RWPE2 (cell line): Measurements from ENCODE around the gene POT1.
A peak's percentile ranks its signal among the peaks of the same experiment; 100 is the strongest.
"Not testable (repeated sequence)": the region's sequence is repeated elsewhere in the genome, so short reads cannot be mapped to it uniquely, and the experiment has no call there.

Experiments
- ATAC-seq: fragments of 200-7000 bp; cut with Tn5 transposase; 3 replicates; pipeline ENCODE4 v1.9.1; 2021; ENCODE audit warnings: low read depth
- DNase-seq: peaks from one replicate; pipeline ENCODE4 v3.0.0-alpha.2; 2020; ENCODE audit warnings: low spot score
- H3K27ac ChIP-seq: fragments of 450-650 bp; 2 replicates; pipeline ENCODE4 v1.5.1; 2017; ENCODE audit warnings: mild to moderate bottlenecking; ENCODE audit not compliant: poor library complexity, severe bottlenecking
- H3K27me3 ChIP-seq: fragments of 250-450 bp; sonication (Bioruptor Pico); 2 replicates; pipeline ENCODE4 v1.5.1; 2021; ENCODE audit warnings: mild to moderate bottlenecking, moderate library complexity; ENCODE audit not compliant: insufficient read depth, poor library complexity, severe bottlenecking
- H3K36me3 ChIP-seq: fragments of 250-450 bp; sonication (Bioruptor Pico); 2 replicates; pipeline ENCODE4 v1.5.1; 2020; ENCODE audit warnings: low read depth, mild to moderate bottlenecking, moderate library complexity
- H3K4me1 ChIP-seq: fragments of 250-450 bp; sonication (Bioruptor Pico); 2 replicates; pipeline ENCODE4 v1.5.1; 2021; ENCODE audit warnings: mild to moderate bottlenecking, moderate library complexity; ENCODE audit not compliant: insufficient read depth, poor library complexity, severe bottlenecking
- H3K4me3 ChIP-seq: fragments of 250-450 bp; sonication (Bioruptor Pico); 2 replicates; pipeline ENCODE4 v1.5.1; 2021; ENCODE audit warnings: mild to moderate bottlenecking, moderate library complexity; ENCODE audit not compliant: severe bottlenecking
- H3K9me3 ChIP-seq: fragments of 250-450 bp; sonication (Bioruptor Pico); 2 replicates; pipeline ENCODE4 v1.5.1; 2021; ENCODE audit warnings: mild to moderate bottlenecking, moderate library complexity; ENCODE audit not compliant: severe bottlenecking
- CTCF ChIP-seq: fragments of 450-650 bp; IDR thresholded peaks from one replicate; pipeline ENCODE4 v1.5.1; 2017; ENCODE audit warnings: mild to moderate bottlenecking, moderate library complexity; ENCODE audit not compliant: poor library complexity, severe bottlenecking

Gene POT1

GRCh38 chr7:124929467-124930172 is at the start of gene POT1:
Gene POT1 (minus strand): TSS chr7:124929825. CDS start chr7:124897173, 32,652 bp downstream.
- ATAC-seq (peak; percentile 98), DNase-seq (peak; percentile 99)
- no peaks in the 10 kb centered on the region for H3K9me3 ChIP-seq

GRCh38 chr7:124975131-124975530 is 45.5 kb upstream of the POT1 start:
- H3K27me3 ChIP-seq, ATAC-seq, H3K27ac ChIP-seq, H3K9me3 ChIP-seq, H3K36me3 ChIP-seq, H3K4me1 ChIP-seq, DNase-seq, H3K4me3 ChIP-seq: not testable (repeated sequence)

More at GRCh38 chr7:124929467-124930172, at the start of gene POT1:
- peaks cover 20% of the 10 kb centered on the region for H3K36me3 ChIP-seq
- peaks cover 10% of the 10 kb centered on the region for H3K4me1 ChIP-seq
- H3K27ac ChIP-seq: peak within 1 kb of the TSS; percentile 36
- no peaks in the 10 kb centered on the region for H3K27me3 ChIP-seq
- peak within 1 kb of the TSS; percentile 56 for H3K4me3 ChIP-seq
- TF ChIP-seq CTCF: no peak

GRCh38 chr7:124965553-124965952 is 35.9 kb upstream of the POT1 start:
- ATAC-seq (no peak), DNase-seq (no peak)
- H3K27ac ChIP-seq: no peak overlapping the region
- H3K4me3 ChIP-seq: no peak overlapping the region
- H3K27me3 ChIP-seq: no peaks in the 10 kb centered on the region
- H3K9me3 ChIP-seq: no peaks in the 10 kb centered on the region
- no peaks in the 10 kb centered on the region for H3K36me3 ChIP-seq
- no peak for TF ChIP-seq CTCF
- H3K4me1 ChIP-seq: no peaks in the 10 kb centered on the region

- TF ChIP-seq CTCF: no peak
- Histone ChIP-seq H3K9me3 (no peaks in the 10 kb centered on the region), H3K36me3 (no peaks in the 10 kb centered on the region), H3K27me3 (no peaks in the 10 kb centered on the region), H3K27ac (no peak overlapping the region), H3K4me1 (no peaks in the 10 kb centered on the region), H3K4me3 (no peak overlapping the region)
- DNase-seq (no peak), ATAC-seq (no peak)
Measured at GRCh38 chr7:124959676-124960075, 30.1 kb upstream of the POT1 start.

GRCh38 chr7:124957952-124958351 is 28.3 kb upstream of the POT1 start:
- H3K36me3 ChIP-seq, H3K27me3 ChIP-seq, ATAC-seq, DNase-seq, H3K27ac ChIP-seq, H3K4me1 ChIP-seq, H3K9me3 ChIP-seq, H3K4me3 ChIP-seq: not testable (repeated sequence)

- no peak for DNase-seq
Measured at GRCh38 chr7:124956160-124956559, 26.5 kb upstream of the POT1 start.

More at GRCh38 chr7:124956160-124956559, 26.5 kb upstream of the POT1 start:
- no peak for ATAC-seq
- no peak for TF ChIP-seq CTCF
- Histone ChIP-seq H3K4me3 (no peak overlapping the region), H3K27me3 (no peaks in the 10 kb centered on the region), H3K4me1 (no peaks in the 10 kb centered on the region), H3K9me3 (no peaks in the 10 kb centered on the region), H3K36me3 (no peaks in the 10 kb centered on the region), H3K27ac (no peak overlapping the region)
